HepG2 (cell line): ENCODE measurements around the gene CES2. TPM values are rescaled to one million over a fixed set of nuclear protein-coding genes. Genes with fewer than 3 reads are reported as not detected.

Experiments used
- AKNA ChIP-seq: sonication (generic); formaldehyde crosslinking; IDR thresholded peaks from 2 replicates; pipeline ENCODE4 v1.4.0; 2020; ENCODE audit warnings: missing genetic modification reagents, borderline replicate concordance
- FOXM1 ChIP-seq: sonication (generic); formaldehyde crosslinking; IDR thresholded peaks from 2 replicates; pipeline ENCODE4 v1.5.0; 2020; ENCODE audit warnings: missing genetic modification reagents
- HMG20A ChIP-seq: IDR thresholded peaks from 2 replicates; pipeline ENCODE4 v1.6.1; 2016; ENCODE audit warnings: borderline replicate concordance
- ISL2 ChIP-seq: sonication (generic); formaldehyde crosslinking; IDR thresholded peaks from 2 replicates; pipeline ENCODE4 v1.5.0; 2020; ENCODE audit warnings: missing genetic modification reagents
- JARID2 ChIP-seq: sonication (generic); formaldehyde crosslinking; IDR thresholded peaks from 2 replicates; pipeline ENCODE4 v1.8.1; 2023; ENCODE audit warnings: missing genetic modification reagents, inconsistent platforms; ENCODE audit not compliant: insufficient replicate concordance
- ZNF256 ChIP-seq: sonication (generic); formaldehyde crosslinking; conservative IDR thresholded peaks from 2 replicates; pipeline ENCODE4 v1.4.0; 2020; ENCODE audit warnings: missing genetic modification reagents
- ZNF343 ChIP-seq: sonication (generic); formaldehyde crosslinking; IDR thresholded peaks from 2 replicates; pipeline ENCODE4 v1.4.0; 2020; ENCODE audit warnings: mild to moderate bottlenecking, missing genetic modification reagents
- ZNF510 ChIP-seq: sonication (generic); formaldehyde crosslinking; IDR thresholded peaks from 2 replicates; pipeline ENCODE4 v1.4.0; 2020; ENCODE audit warnings: low read depth, mild to moderate bottlenecking, missing genetic modification reagents
- ZNF704 ChIP-seq: sonication (generic); formaldehyde crosslinking; IDR thresholded peaks from 2 replicates; pipeline ENCODE4 v1.8.1; 2023; ENCODE audit warnings: mild to moderate bottlenecking, inconsistent platforms, moderate library complexity, missing genetic modification reagents, borderline replicate concordance
- ZNF83 ChIP-seq: sonication (generic); formaldehyde crosslinking; IDR thresholded peaks from 2 replicates; pipeline ENCODE4 v1.4.0; 2020; ENCODE audit warnings: missing genetic modification reagents, mild to moderate bottlenecking, borderline replicate concordance
- polyA plus RNA-seq, 8 experiments: library from polyadenylated mRNA; depleted of rRNA in 3 of 8; stranded (reverse) in 7 of 8; unstranded in 1 of 8; fragments of >200 nt; fragmentation: Illumina TruSeq in 4 of 8; extraction: Trizol in 4 of 8; gene quantifications; 2 replicates each; pipeline versions ENCODE4 v1.2.1 to v1.2.3, GENCODE V29; 2011 to 2016; ENCODE audit warnings: low read depth in 4 of 8, missing spikeins in 1 of 8, mixed read lengths in 1 of 8; ENCODE audit not compliant: insufficient read depth in 1 of 8
- total RNA-seq, 5 experiments: library from RNA; depleted of rRNA; stranded (reverse); fragments of >200 nt; fragmentation: Illumina TruSeq; extraction: Trizol; gene quantifications; 2 replicates each; pipeline ENCODE4 v1.2.3, GENCODE V29; 2016; ENCODE audit warnings: low read depth in 1 of 5
- TF ChIP-seq, protein P1 (sequence below): sonication (generic); formaldehyde crosslinking; IDR thresholded peaks from 2 replicates; pipeline ENCODE4 v1.4.0; 2020; ENCODE audit warnings: missing genetic modification reagents
- TF ChIP-seq, protein P2 (sequence below): sonication (generic); formaldehyde crosslinking; IDR thresholded peaks from one replicate; pipeline ENCODE4 v1.5.1; 2020; ENCODE audit warnings: mild to moderate bottlenecking, missing genetic modification reagents; ENCODE audit errors: not compliant biosample characterization

Gene CES2
- total and polyA plus RNA-seq, 2 of the 13 experiments (the other 11 are each of a cell fraction or from before 2014, with no cell fraction given) = 50.6 to 63.8 TPM

GRCh38 chr16:66934138-66934838 lies 1.0 kb upstream of the CES2 start, which contains the start of gene CIAO2B (continued):
- TF ChIP-seq ZNF510 (CRISPR knock-in tag) (peak; percentile 86; the same call in 1 of the 2 replicates), ISL2 (CRISPR knock-in tag) (peak; percentile 92), FOXM1 (CRISPR knock-in tag) (peak; percentile 77), ZNF343 (CRISPR knock-in tag) (peak; percentile 86; the same call in 1 of the 2 replicates), HMG20A (CRISPR knock-in tag) (no peak), JARID2 (peak; percentile 90), ZNF83 (CRISPR knock-in tag) (0 out of 2 replicates have a peak, but pooled peaks have one; percentile 65), ZNF704 (CRISPR knock-in tag) (peak; percentile 79; the same call in 1 of the 2 replicates), AKNA (CRISPR knock-in tag) (peak; percentile 84; the same call in 1 of the 2 replicates), ZNF256 (CRISPR knock-in tag) (peak; percentile 94)
- TF ChIP-seq, protein P1, sequence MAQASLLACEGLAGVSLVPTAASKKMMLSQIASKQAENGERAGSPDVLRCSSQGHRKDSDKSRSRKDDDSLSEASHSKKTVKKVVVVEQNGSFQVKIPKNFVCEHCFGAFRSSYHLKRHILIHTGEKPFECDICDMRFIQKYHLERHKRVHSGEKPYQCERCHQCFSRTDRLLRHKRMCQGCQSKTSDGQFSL (CRISPR knock-in tag) = peak; percentile 94
- TF ChIP-seq, protein P2, sequence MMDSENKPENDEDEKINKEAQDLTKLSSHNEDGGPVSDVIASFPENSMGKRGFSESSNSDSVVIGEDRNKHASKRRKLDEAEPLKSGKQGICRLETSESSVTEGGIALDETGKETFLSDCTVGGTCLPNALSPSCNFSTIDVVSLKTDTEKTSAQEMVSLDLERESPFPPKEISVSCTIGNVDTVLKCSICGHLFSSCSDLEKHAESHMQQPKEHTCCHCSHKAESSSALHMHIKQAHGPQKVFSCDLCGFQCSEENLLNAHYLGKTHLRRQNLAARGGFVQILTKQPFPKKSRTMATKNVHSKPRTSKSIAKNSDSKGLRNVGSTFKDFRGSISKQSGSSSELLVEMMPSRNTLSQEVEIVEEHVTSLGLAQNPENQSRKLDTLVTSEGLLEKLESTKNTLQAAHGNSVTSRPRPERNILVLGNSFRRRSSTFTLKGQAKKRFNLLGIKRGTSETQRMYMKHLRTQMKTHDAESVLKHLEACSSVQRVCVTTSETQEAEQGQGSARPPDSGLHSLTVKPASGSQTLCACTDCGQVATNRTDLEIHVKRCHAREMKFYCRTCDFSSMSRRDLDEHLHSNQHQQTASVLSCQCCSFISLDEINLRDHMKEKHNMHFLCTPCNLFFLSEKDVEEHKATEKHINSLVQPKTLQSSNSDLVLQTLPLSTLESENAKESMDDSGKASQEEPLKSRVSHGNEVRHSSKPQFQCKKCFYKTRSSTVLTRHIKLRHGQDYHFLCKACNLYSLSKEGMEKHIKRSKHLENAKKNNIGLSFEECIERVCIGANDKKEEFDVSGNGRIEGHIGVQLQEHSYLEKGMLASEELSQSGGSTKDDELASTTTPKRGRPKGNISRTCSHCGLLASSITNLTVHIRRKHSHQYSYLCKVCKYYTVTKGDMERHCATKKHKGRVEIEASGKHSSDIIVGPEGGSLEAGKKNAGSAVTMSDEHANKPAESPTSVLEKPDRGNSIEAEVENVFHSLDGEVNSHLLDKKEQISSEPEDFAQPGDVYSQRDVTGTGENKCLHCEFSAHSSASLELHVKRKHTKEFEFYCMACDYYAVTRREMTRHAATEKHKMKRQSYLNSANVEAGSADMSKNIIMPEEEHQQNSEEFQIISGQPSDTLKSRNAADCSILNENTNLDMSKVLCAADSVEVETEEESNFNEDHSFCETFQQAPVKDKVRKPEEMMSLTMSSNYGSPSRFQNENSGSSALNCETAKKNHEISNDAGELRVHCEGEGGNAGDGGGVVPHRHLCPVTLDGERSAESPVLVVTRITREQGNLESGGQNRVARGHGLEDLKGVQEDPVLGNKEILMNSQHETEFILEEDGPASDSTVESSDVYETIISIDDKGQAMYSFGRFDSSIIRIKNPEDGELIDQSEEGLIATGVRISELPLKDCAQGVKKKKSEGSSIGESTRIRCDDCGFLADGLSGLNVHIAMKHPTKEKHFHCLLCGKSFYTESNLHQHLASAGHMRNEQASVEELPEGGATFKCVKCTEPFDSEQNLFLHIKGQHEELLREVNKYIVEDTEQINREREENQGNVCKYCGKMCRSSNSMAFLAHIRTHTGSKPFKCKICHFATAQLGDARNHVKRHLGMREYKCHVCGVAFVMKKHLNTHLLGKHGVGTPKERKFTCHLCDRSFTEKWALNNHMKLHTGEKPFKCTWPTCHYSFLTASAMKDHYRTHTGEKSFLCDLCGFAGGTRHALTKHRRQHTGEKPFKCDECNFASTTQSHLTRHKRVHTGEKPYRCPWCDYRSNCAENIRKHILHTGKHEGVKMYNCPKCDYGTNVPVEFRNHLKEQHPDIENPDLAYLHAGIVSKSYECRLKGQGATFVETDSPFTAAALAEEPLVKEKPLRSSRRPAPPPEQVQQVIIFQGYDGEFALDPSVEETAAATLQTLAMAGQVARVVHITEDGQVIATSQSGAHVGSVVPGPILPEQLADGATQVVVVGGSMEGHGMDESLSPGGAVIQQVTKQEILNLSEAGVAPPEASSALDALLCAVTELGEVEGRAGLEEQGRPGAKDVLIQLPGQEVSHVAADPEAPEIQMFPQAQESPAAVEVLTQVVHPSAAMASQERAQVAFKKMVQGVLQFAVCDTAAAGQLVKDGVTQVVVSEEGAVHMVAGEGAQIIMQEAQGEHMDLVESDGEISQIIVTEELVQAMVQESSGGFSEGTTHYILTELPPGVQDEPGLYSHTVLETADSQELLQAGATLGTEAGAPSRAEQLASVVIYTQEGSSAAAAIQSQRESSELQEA (CRISPR knock-in tag) = no peak
